GM23338 (cell line): ENCODE data around the gene FBXL20. TPM values are rescaled to one million over a fixed set of nuclear protein-coding genes. Genes with fewer than 3 reads are reported as not detected.

Experiments used
- CREB1 ChIP-seq: fragments of 250-450 bp; sonication (Bioruptor Pico); IDR thresholded peaks from 2 replicates; pipeline ENCODE4 v1.5.0; 2020; ENCODE audit warnings: low read depth, mild to moderate bottlenecking, moderate library complexity
- EZH2 ChIP-seq: fragments of 200-600 bp; sonication (generic); IDR thresholded peaks from one replicate; pipeline ENCODE4 v1.8.0; 2017; ENCODE audit warnings: antibody characterized with exemption, mild to moderate bottlenecking, low read depth; ENCODE audit not compliant: unreplicated experiment
- EZH2phosphoT487 ChIP-seq: fragments of 200-600 bp; sonication (generic); IDR thresholded peaks from one replicate; pipeline ENCODE4 v1.8.1; 2018; ENCODE audit warnings: antibody characterized with exemption; ENCODE audit not compliant: unreplicated experiment
- JUNB ChIP-seq: IDR thresholded peaks from one replicate; pipeline ENCODE4 v1.6.1; 2016; ENCODE audit warnings: antibody characterized with exemption; ENCODE audit not compliant: unreplicated experiment
- POLR2AphosphoS5 ChIP-seq: IDR thresholded peaks from 2 replicates; pipeline ENCODE4 v1.6.1; 2016; ENCODE audit warnings: antibody characterized with exemption, low read depth
- ZNF114 ChIP-seq: fragments of 250-450 bp; sonication (Bioruptor Pico); IDR thresholded peaks from 2 replicates; pipeline ENCODE4 v1.5.0; 2020; ENCODE audit warnings: mild to moderate bottlenecking, moderate library complexity
- ZNF331 ChIP-seq: fragments of 250-450 bp; sonication (Bioruptor Pico); IDR thresholded peaks from 2 replicates; pipeline ENCODE4 v1.5.0; 2020; ENCODE audit warnings: low read depth, mild to moderate bottlenecking, moderate library complexity
- ZNF462 ChIP-seq: fragments of 250-450 bp; sonication (Bioruptor Pico); IDR thresholded peaks from 2 replicates; pipeline ENCODE4 v1.5.0; 2020; ENCODE audit warnings: mild to moderate bottlenecking, moderate library complexity
- polyA plus RNA-seq: library from polyadenylated mRNA; unstranded; fragments of >200 nt; fragmentation: Nextera tagmentation; extraction: Ambion mirVana; gene quantifications from 2 replicates; pipeline ENCODE4 v1.2.1, GENCODE V29; 2016
- total RNA-seq: library from RNA; depleted of rRNA; stranded (reverse); fragments of >200 nt; shearing (Covaris generic); gene quantifications from 2 replicates; pipeline ENCODE4 v1.2.3, GENCODE V29; 2014
- TF ChIP-seq, protein P1 (sequence below), 2 experiments: fragments of 200-600 bp in 1 of 2; sonication (generic) in 1 of 2; conservative IDR thresholded peaks; 2 replicates each; pipeline versions ENCODE4 v1.5.1 to v1.6.1; 2016 to 2017; ENCODE audit warnings: antibody characterized with exemption in 2 of 2, low read depth in 2 of 2, mild to moderate bottlenecking in 2 of 2, moderate library complexity in 1 of 2

The FBXL20 gene
- total and polyA plus RNA-seq, 2 experiments from 2014 or later = 2.9 to 6.9 TPM

DNA sequence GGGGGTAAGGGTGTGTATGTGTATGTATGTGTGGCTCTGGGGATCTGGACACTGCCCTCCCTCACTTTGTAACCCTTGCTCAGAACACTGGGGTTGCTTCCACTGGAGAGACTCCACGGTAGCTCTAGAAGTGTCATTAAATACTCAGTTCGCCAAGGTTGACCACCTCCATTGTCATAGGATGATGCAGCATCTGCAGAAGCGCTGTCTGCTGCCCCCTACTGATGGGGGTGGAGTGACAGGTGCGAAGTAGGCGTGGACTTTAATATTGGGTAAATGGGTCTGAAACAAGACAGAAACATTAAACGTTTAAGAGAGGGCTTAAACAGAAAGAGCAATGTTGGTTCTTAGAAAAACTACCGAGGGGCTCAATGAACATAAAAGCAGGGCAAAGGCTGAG lies 140.1 kb downstream of the FBXL20 start (continued):
- TF ChIP-seq ZNF462 (CRISPR knock-in tag) (no peak), ZNF114 (CRISPR knock-in tag) (no peak), JUNB (no peak), EZH2 (no peak), POLR2AphosphoS5 (no peak), EZH2phosphoT487 (no peak), ZNF331 (CRISPR knock-in tag) (no peak), CREB1 (CRISPR knock-in tag) (peak; percentile 52; the same call in 1 of the 2 replicates)
- TF ChIP-seq, protein P1, sequence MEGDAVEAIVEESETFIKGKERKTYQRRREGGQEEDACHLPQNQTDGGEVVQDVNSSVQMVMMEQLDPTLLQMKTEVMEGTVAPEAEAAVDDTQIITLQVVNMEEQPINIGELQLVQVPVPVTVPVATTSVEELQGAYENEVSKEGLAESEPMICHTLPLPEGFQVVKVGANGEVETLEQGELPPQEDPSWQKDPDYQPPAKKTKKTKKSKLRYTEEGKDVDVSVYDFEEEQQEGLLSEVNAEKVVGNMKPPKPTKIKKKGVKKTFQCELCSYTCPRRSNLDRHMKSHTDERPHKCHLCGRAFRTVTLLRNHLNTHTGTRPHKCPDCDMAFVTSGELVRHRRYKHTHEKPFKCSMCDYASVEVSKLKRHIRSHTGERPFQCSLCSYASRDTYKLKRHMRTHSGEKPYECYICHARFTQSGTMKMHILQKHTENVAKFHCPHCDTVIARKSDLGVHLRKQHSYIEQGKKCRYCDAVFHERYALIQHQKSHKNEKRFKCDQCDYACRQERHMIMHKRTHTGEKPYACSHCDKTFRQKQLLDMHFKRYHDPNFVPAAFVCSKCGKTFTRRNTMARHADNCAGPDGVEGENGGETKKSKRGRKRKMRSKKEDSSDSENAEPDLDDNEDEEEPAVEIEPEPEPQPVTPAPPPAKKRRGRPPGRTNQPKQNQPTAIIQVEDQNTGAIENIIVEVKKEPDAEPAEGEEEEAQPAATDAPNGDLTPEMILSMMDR (conservative IDR thresholded peaks at IDR 0.05; ENCODE audit: low read depth in 2 of 2) = peak; percentile 84 to 87
